GM21825 (cell line): ENCODE measurements around the gene ZFR2.
A peak's percentile ranks its signal among the peaks of the same experiment; 100 is the strongest.
"Not testable (repeated sequence)": the region's sequence is repeated elsewhere in the genome, so short reads cannot be mapped to it uniquely, and the experiment has no call there.

Source experiments
- ATAC-seq: cut with Tn5 transposase; IDR thresholded peaks from one replicate; pipeline ENCODE4 v1.9.1; 2021; ENCODE audit warnings: mild to moderate bottlenecking, moderate library complexity; ENCODE audit not compliant: unreplicated experiment

Gene ZFR2

GRCh38 chr19:3774621-3775373, 94.0 kb downstream of the ZFR2 start:
- ATAC-seq, result no peak

- ATAC-seq, result no peak
These were observed 94.9 kb downstream of the ZFR2 start for GRCh38 chr19:3773814-3774515.

- no peak for ATAC-seq
These were observed 96.9 kb downstream of the ZFR2 start, which contains the start of gene RAX2 for GRCh38 chr19:3771906-3772455. RAX2 (minus strand) TSS chr19:3772228; CDS start chr19:3771742, 486 bp downstream.

GRCh38 chr19:3771000-3771905, 97.6 kb downstream of the ZFR2 start:
- no peak for ATAC-seq

- no peak for ATAC-seq
These were observed 98.5 kb downstream of the ZFR2 start for GRCh38 chr19:3770136-3770999.

- ATAC-seq, result no peak
These were observed 99.3 kb downstream of the ZFR2 start for GRCh38 chr19:3769494-3769893.

- ATAC-seq, result no peak
These were observed 100.1 kb downstream of the ZFR2 start for GRCh38 chr19:3768748-3769099.

GRCh38 chr19:3768015-3768747, 100.7 kb downstream of the ZFR2 start:
- ATAC-seq, result no peak

- no peak for ATAC-seq
These were observed 101.8 kb downstream of the ZFR2 start for GRCh38 chr19:3767050-3767449.

- ATAC-seq, result no peak
These were observed 102.3 kb downstream of the ZFR2 start for GRCh38 chr19:3766520-3766919.

- ATAC-seq, result not testable (repeated sequence)
These were observed 103.1 kb downstream of the ZFR2 start for GRCh38 chr19:3765757-3766156.

- ATAC-seq, result no peak
These were observed 103.7 kb downstream of the ZFR2 start for GRCh38 chr19:3765121-3765520.

- peak; percentile 63 for ATAC-seq
These were observed 106.1 kb downstream of the ZFR2 start, which contains the start of gene MRPL54 for GRCh38 chr19:3762501-3763459. MRPL54 (plus strand) TSS chr19:3762682; CDS start chr19:3762701, 19 bp downstream.

- no peak for ATAC-seq
These were observed 106.7 kb downstream of the ZFR2 start for GRCh38 chr19:3762130-3762473.

GRCh38 chr19:3761382-3762129, 107.3 kb downstream of the ZFR2 start, which contains the start of gene APBA3:
APBA3 (minus strand) TSS chr19:3761692; CDS start chr19:3760264, 1,428 bp downstream.
- ATAC-seq, result peak; percentile 55

GRCh38 chr19:3760871-3761361, 107.9 kb downstream of the ZFR2 start:
- ATAC-seq, result no peak
